Stomach (tissue), 9 donors: ENCODE results near the gene FRZB. TPM values are rescaled to one million over a fixed set of nuclear protein-coding genes. Genes with fewer than 3 reads are reported as not detected.

Experiments
- DNase-seq, 2 donors: peaks; one replicate each; pipeline versions ENCODE4 v3.0.0 to v3.0.0-alpha.2; 2013 to 2019
- H3K27ac ChIP-seq, 5 donors: fragments of 200-600 bp in 4 of 5; sonication (generic) in 4 of 5; one replicate each; pipeline ENCODE4 v1.5.1; 2013 to 2019; ENCODE audit warnings: mild to moderate bottlenecking in 1 of 5, moderate library complexity in 1 of 5
- H3K27me3 ChIP-seq, 3 donors: fragments of 200-600 bp; sonication (generic); one replicate each; pipeline ENCODE4 v1.5.1; 2017 to 2019; ENCODE audit warnings: mixed run types in 1 of 3
- H3K36me3 ChIP-seq, 4 donors: fragments of 200-600 bp; sonication (generic); 1 replicate in 3 of 4; 2 replicates in 1 of 4; pipeline ENCODE4 v1.5.1; 2016 to 2019
- H3K4me1 ChIP-seq, 4 donors: fragments of 200-600 bp; sonication (generic); one replicate each; pipeline ENCODE4 v1.5.1; 2016 to 2019
- H3K4me3 ChIP-seq, 4 donors: fragments of 200-600 bp; sonication (generic) in 3 of 4; one replicate each; pipeline ENCODE4 v1.5.1; 2016 to 2019; ENCODE audit warnings: mild to moderate bottlenecking in 1 of 4
- H3K9me3 ChIP-seq, 4 donors: fragments of 200-600 bp; sonication (generic); one replicate each; pipeline ENCODE4 v1.5.1; 2016 to 2019
- CTCF ChIP-seq, 7 experiments: fragments of 450-650 bp in 4 of 7; fragments of 200-600 bp in 3 of 7; sonication (generic) in 3 of 7; IDR thresholded peaks; one replicate each; pipeline ENCODE4 v1.5.1; 2016 to 2019; ENCODE audit warnings: antibody characterized with exemption in 7 of 7, control low read depth in 2 of 7, mild to moderate bottlenecking in 1 of 7
- EP300 ChIP-seq: sonication (generic); formaldehyde crosslinking; IDR thresholded peaks from one replicate; pipeline ENCODE4 v1.6.1; 2017; ENCODE audit warnings: antibody characterized with exemption
- POLR2A ChIP-seq, 4 donors: fragments of 450-650 bp; IDR thresholded peaks; one replicate each; pipeline ENCODE4 v1.6.1; 2016; ENCODE audit warnings: antibody characterized with exemption in 4 of 4, control low read depth in 2 of 4, mild to moderate bottlenecking in 1 of 4, moderate library complexity in 1 of 4
- POLR2AphosphoS5 ChIP-seq, 3 donors: sonication (generic); formaldehyde crosslinking; IDR thresholded peaks; one replicate each; pipeline ENCODE4 v1.6.1; 2016; ENCODE audit warnings: antibody characterized with exemption in 3 of 3
- WGBS, 5 donors: extraction: QIAGEN DNeasy Blood & Tissue Kit in 3 of 5; methylation state at CpG; one replicate each; pipeline versions ENCODE4 v1.1.5 to v1.1.7; 2013 to 2018; 5-methylcytosine and 5-hydroxymethylcytosine counted together
- intact Hi-C: fragments of 100-400 bp; cut with DNase I; formaldehyde crosslinking; loops from one replicate; pipeline ENCODE4 v1.15.1; 2023; ENCODE audit warnings: low total_unique reads
- polyA plus RNA-seq, 3 donors: library from polyadenylated mRNA; stranded (reverse); fragments of 200-250 nt; gene quantifications; one replicate each; pipeline ENCODE4 v1.2.3, GENCODE V29; 2013
- total RNA-seq, 5 donors: library from RNA; depleted of rRNA; stranded (reverse); fragments of >200 nt; gene quantifications; one replicate each; pipeline versions ENCODE4 v1.1.0 to v1.2.3, GENCODE V29; 2014 to 2016
- donor health status: healthy with polysubstance abuse.
- donor health status: Bipolar disorder and iron deficiency.
- donor health status: healthy.

FRZB gene
- total and polyA plus RNA-seq, 8 donors = 0.76 to 85.3 (median 6.2) TPM

GRCh38 chr2:182804128-182804527 is 62.3 kb downstream of the FRZB start:
- DNase-seq = no peak
- 75 to 82% (median 76%) methylated on average over 5 of the region's 5 CpGs for WGBS, 5 donors
- intact Hi-C loops = no loop called here

GRCh38 chr2:182798736-182799135 is 67.7 kb downstream of the FRZB start:
- Histone ChIP-seq H3K27me3 (no peaks in the 10 kb centered on the region), H3K4me3 (no peak overlapping the region), H3K9me3 (no peaks in the 10 kb centered on the region), H3K27ac (no peak overlapping the region), H3K4me1 (no peaks in the 10 kb centered on the region), H3K36me3 (no peaks in the 10 kb centered on the region)
- no peak for DNase-seq
- no peak for TF ChIP-seq POLR2AphosphoS5 (IDR thresholded peaks at IDR 0.05)
- no peak for TF ChIP-seq CTCF (IDR thresholded peaks at IDR 0.05)
- TF ChIP-seq POLR2A (IDR thresholded peaks at IDR 0.05) = no peak
- TF ChIP-seq EP300 = no peak
- intact Hi-C loops = no loop called here
- 67 to 72% (median 68%) methylated on average over 2 of the region's 2 CpGs for WGBS, 5 donors

More at GRCh38 chr2:182804128-182804527, 62.3 kb downstream of the FRZB start:
- no peak for TF ChIP-seq EP300
- no peak for TF ChIP-seq CTCF (IDR thresholded peaks at IDR 0.05)
- TF ChIP-seq POLR2A (IDR thresholded peaks at IDR 0.05) = no peak
- H3K9me3 ChIP-seq = no peaks in the 10 kb centered on the region
- no peak overlapping the region for H3K4me3 ChIP-seq
- H3K27ac ChIP-seq = no peak overlapping the region
- H3K27me3 ChIP-seq = no peaks in the 10 kb centered on the region
- no peaks in the 10 kb centered on the region for H3K36me3 ChIP-seq
- H3K4me1 ChIP-seq = no peaks in the 10 kb centered on the region

- no peaks in the 10 kb centered on the region for H3K9me3 ChIP-seq
- TF ChIP-seq POLR2A (IDR thresholded peaks at IDR 0.05) (no peak), EP300 (no peak)
- H3K27me3 ChIP-seq = no peaks in the 10 kb centered on the region
- H3K4me3 ChIP-seq = no peak overlapping the region
- H3K27ac ChIP-seq = no peak overlapping the region
- intact Hi-C loops = no loop called here
- DNase-seq = no peak
- whole genome bisulfite sequencing, 5 donors = 80 to 92% (median 87%) methylated on average over 2 of the region's 2 CpGs
- H3K4me1 ChIP-seq = no peaks in the 10 kb centered on the region
- no peaks in the 10 kb centered on the region for H3K36me3 ChIP-seq
Observed at GRCh38 chr2:182792441-182792840, 74.0 kb downstream of the FRZB start.

GRCh38 chr2:182784777-182785176 is 81.7 kb downstream of the FRZB start:
- peak in 1 of 2 donors; percentile 66 for DNase-seq
- Histone ChIP-seq H3K4me3 (no peak overlapping the region), H3K27ac (no peak overlapping the region), H3K4me1 (peaks cover 0 to 6% (median 0%) of the 10 kb centered on the region in 4 donors), H3K9me3 (peaks cover 0 to 3% (median 0%) of the 10 kb centered on the region in 4 donors), H3K27me3 (no peaks in the 10 kb centered on the region), H3K36me3 (peaks cover 3 to 13% (median 10%) of the 10 kb centered on the region in 4 donors)
- TF ChIP-seq CTCF (IDR thresholded peaks at IDR 0.05) (peak in 5 of 7 experiments; percentile 21 to 44 (median 35)), EP300 (no peak)
- intact Hi-C loops = no loop called here
- 44 to 64% (median 61%) methylated on average over 1 of the region's 1 CpG for WGBS, 5 donors

- Histone ChIP-seq H3K27ac (no peak overlapping the region), H3K36me3 (peaks cover 3 to 15% (median 12%) of the 10 kb centered on the region in 4 donors), H3K9me3 (peaks cover 0 to 3% (median 0%) of the 10 kb centered on the region in 4 donors), H3K27me3 (no peaks in the 10 kb centered on the region), H3K4me3 (no peak overlapping the region), H3K4me1 (peaks cover 0 to 6% (median 0%) of the 10 kb centered on the region in 4 donors)
- intact Hi-C loops = no loop called here
- WGBS, 5 donors = 71 to 83% (median 76%) methylated on average over 4 of the region's 4 CpGs
- TF ChIP-seq CTCF (IDR thresholded peaks at IDR 0.05) = no peak
- no peak for TF ChIP-seq POLR2AphosphoS5 (IDR thresholded peaks at IDR 0.05)
- no peak for TF ChIP-seq POLR2A (IDR thresholded peaks at IDR 0.05)
- no peak for TF ChIP-seq EP300
- no peak for DNase-seq
Observed at GRCh38 chr2:182784058-182784706, 82.3 kb downstream of the FRZB start.
